Measurements from ENCODE around the gene JAKMIP1. TPM values are rescaled to one million over a fixed set of nuclear protein-coding genes. Genes with fewer than 3 reads are reported as not detected.

Gene JAKMIP1
- total RNA-seq, 1 donor from 2014 or later, result not detected

GRCh38 chr4:6188687-6189305 lies 11.6 kb downstream of the JAKMIP1 start:
- intact Hi-C loops (cut with DNase I), result no loop called here
- DNase-seq (ENCODE audit: low spot score), result no peak

GRCh38 chr4:6184169-6184568 lies 16.2 kb downstream of the JAKMIP1 start:
- intact Hi-C loops (cut with DNase I), result no loop called here
- no peak for DNase-seq (ENCODE audit: low spot score)

GRCh38 chr4:6183740-6184139 lies 16.6 kb downstream of the JAKMIP1 start:
- no peak for DNase-seq (ENCODE audit: low spot score)
- intact Hi-C loops (cut with DNase I), result no loop called here

- intact Hi-C loops (cut with DNase I), result no loop called here
- DNase-seq (ENCODE audit: low spot score), result no peak
Measured at GRCh38 chr4:6182376-6183280, 17.7 kb downstream of the JAKMIP1 start.

GRCh38 chr4:6180841-6181631 lies 19.3 kb downstream of the JAKMIP1 start:
- no peak for DNase-seq (ENCODE audit: low spot score)
- intact Hi-C loops (cut with DNase I), result no loop called here

- intact Hi-C loops (cut with DNase I), result no loop called here
- no peak for DNase-seq (ENCODE audit: low spot score)
Measured at GRCh38 chr4:6179362-6179761, 21.0 kb downstream of the JAKMIP1 start.

GRCh38 chr4:6178757-6179156 lies 21.6 kb downstream of the JAKMIP1 start:
- intact Hi-C loops (cut with DNase I), result no loop called here
- no peak for DNase-seq (ENCODE audit: low spot score)

GRCh38 chr4:6177587-6178197 lies 22.7 kb downstream of the JAKMIP1 start:
- DNase-seq (ENCODE audit: low spot score), result no peak
- intact Hi-C loops (cut with DNase I), result no loop called here

- no peak for DNase-seq (ENCODE audit: low spot score)
- intact Hi-C loops (cut with DNase I), result no loop called here
Measured at GRCh38 chr4:6175426-6175825, 24.9 kb downstream of the JAKMIP1 start.

- intact Hi-C loops (cut with DNase I), result no loop called here
- no peak for DNase-seq (ENCODE audit: low spot score)
Measured at GRCh38 chr4:6172927-6173200, 27.5 kb downstream of the JAKMIP1 start.

GRCh38 chr4:6172093-6172926 lies 28.0 kb downstream of the JAKMIP1 start:
- intact Hi-C loops (cut with DNase I), result no loop called here

GRCh38 chr4:6169239-6169638 lies 31.1 kb downstream of the JAKMIP1 start:
- intact Hi-C loops (cut with DNase I), result no loop called here
- DNase-seq (ENCODE audit: low spot score), result no peak

More at GRCh38 chr4:6172093-6172926, 28.0 kb downstream of the JAKMIP1 start:
- no peak for DNase-seq (ENCODE audit: low spot score)

GRCh38 chr4:6165766-6166165 lies 34.6 kb downstream of the JAKMIP1 start:
- intact Hi-C loops (cut with DNase I), result no loop called here

GRCh38 chr4:6162885-6163284 lies 37.5 kb downstream of the JAKMIP1 start:
- no peak for DNase-seq (ENCODE audit: low spot score)
- intact Hi-C loops (cut with DNase I), result no loop called here

More at GRCh38 chr4:6165766-6166165, 34.6 kb downstream of the JAKMIP1 start:
- no peak for DNase-seq (ENCODE audit: low spot score)

- no peak for DNase-seq (ENCODE audit: low spot score)
- intact Hi-C loops (cut with DNase I), result no loop called here
Measured at GRCh38 chr4:6161921-6162464, 38.4 kb downstream of the JAKMIP1 start.

- intact Hi-C loops (cut with DNase I), result no loop called here
- DNase-seq (ENCODE audit: low spot score), result no peak
Measured at GRCh38 chr4:6160536-6160935, 39.8 kb downstream of the JAKMIP1 start.

GRCh38 chr4:6157926-6158325 lies 42.4 kb downstream of the JAKMIP1 start:
- intact Hi-C loops (cut with DNase I), result no loop called here
- DNase-seq (ENCODE audit: low spot score), result no peak

GRCh38 chr4:6155996-6156750 lies 44.2 kb downstream of the JAKMIP1 start:
- intact Hi-C loops (cut with DNase I), result no loop called here
- no peak for DNase-seq (ENCODE audit: low spot score)

Measured in cardiac septum (tissue), 1 donor.